Measurements from ENCODE around the gene CLDND2.
A peak's percentile ranks its signal among the peaks of the same experiment; 100 is the strongest.

Gene CLDND2

DNA sequence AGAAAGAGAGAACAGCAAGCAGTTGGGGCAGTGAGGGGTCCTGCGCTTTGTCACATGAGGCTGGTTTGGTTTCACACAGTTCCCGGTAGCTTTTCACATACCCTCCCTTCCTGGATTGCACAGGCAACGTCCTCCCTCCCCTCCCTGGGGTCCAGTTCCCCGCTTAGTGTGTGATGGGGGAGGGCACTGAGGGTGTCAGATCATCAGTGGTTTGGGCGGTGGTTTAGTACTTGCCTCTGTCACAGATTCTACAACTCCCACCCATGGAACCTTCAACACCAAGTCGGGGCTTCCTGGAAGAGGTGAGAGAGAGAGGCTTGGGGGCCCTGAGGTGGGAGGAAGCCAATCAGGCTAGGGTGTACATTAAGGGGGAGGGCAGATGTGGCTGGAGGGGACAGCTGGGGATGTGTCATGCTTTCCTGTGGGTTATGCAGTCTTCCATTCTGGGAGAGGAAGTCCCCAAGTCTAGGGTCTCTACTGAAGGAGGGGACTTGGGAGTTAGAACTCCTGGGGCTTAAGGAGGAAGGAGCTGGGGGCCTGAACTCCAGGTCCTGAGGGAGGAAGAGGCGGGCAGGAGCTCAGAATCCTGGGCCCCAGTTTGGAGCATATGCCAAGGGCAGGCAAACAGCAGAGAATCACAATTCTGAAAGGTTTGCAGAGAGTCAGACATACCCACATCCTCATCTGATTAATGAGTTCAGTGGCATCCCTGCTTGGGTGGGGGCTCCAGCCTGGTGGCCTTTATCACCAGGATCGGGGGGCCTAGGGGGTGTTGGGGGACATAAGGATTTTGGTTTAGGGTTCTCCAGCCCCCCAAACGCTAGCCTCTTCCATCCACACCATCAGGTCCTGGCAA is 4.1 kb upstream of the CLDND2 start, which contains the start of gene NKG7:
TSS of gene NKG7 (minus strand) at position 6 of the 856 bp plus-strand sequence. CDS start 119 bp downstream, outside the sequence.
- H3K4me3 ChIP-seq (ENCODE audit: control insufficient read depth in 1 of 7, extremely low read depth in 1 of 7, insufficient read depth in 4 of 7, low read depth in 2 of 7, low read length in 6 of 7), result peak within 1 kb of the TSS in 6 of 7 experiments; percentile 0 to 68 (median 37)
- H3K27ac ChIP-seq (ENCODE audit: insufficient read depth in 1 of 2, low read depth in 1 of 2, low read length in 2 of 2, poor library complexity in 1 of 2, severe bottlenecking in 2 of 2), result peak within 1 kb of the TSS; percentile 19 to 52
- no peaks in the 10 kb centered on the region for H3K36me3 ChIP-seq (ENCODE audit: control insufficient read depth in 4 of 4, insufficient read depth in 4 of 4, low read length in 3 of 4)
- H3K4me1 ChIP-seq (ENCODE audit: control extremely low read depth in 1 of 4, control insufficient read depth in 4 of 4, insufficient read depth in 4 of 4, low read length in 3 of 4), result peaks cover 6 to 94% (median 68%) of the 10 kb centered on the region in 4 experiments
- DNase-seq, result peak; percentile 82 to 96 (median 95)
- POLR2A ChIA-PET, result interaction anchor here (0.8 kb wide), 1 partner anchor 36 kb away, joined by 3 read pairs; no protein-coding TSS in a partner anchor
- no peaks in the 10 kb centered on the region for H3K27me3 ChIP-seq (replicated peaks in 2 of 5; ENCODE audit: control insufficient read depth in 4 of 5, insufficient read depth in 5 of 5, low read length in 4 of 5)
- WGBS (ENCODE audit: insufficient coverage), result 50% methylated on average over 1 of the region's 9 CpGs
- CTCF ChIA-PET, result interaction anchor here (0.6 to 1.8 kb wide), 5 partner anchors 9 to 276 kb away, joined by 3 to 8 read pairs (median 3); no protein-coding TSS in a partner anchor
- H3K9me3 ChIP-seq (ENCODE audit: control extremely low read depth in 1 of 5, control insufficient read depth in 4 of 5, insufficient read depth in 2 of 5, low read depth in 1 of 5, low read length in 4 of 5), result no peaks in the 10 kb centered on the region

DNA sequence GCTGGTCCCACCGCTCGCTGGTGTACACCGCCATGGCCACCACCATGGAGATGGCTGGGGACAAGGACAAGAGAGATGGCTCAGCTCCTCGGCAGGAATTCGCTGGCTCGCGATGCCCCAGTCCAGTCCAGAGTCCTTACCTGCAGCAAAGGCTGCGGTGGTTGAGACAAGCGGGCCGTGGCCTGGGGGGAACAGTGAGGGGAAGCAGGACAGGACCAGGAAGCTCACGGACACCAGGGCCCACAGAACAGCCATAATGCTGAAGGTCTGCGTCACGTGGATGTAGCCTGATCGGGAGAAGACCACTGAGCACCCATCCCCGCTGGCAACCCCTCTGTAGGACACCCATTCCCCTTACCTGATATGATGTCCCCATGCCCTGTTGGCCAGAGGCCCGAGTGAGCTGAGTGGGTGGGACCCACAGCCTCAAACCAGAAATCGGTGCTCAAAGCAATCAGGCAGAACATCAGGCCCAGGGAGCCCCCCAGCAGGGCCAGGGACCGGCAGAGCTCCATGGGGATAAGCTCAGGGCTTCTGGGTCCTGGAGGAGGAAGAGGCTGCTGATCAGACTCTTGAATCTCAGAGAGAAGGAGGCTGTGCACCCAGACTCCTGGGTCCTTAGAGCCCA is 3.3 kb upstream of the CLDND2 start:
- CTCF ChIA-PET, result interaction anchor here (1.0 to 1.8 kb wide), 4 partner anchors 9 to 49 kb away, joined by 3 to 8 read pairs (median 4); no protein-coding TSS in a partner anchor
- POLR2A ChIA-PET, result interaction anchor here (0.8 kb wide), 1 partner anchor 36 kb away, joined by 3 read pairs; no protein-coding TSS in a partner anchor
- peak overlapping the region in 6 of 7 experiments; percentile 0 to 68 (median 37) for H3K4me3 ChIP-seq (ENCODE audit: control insufficient read depth in 1 of 7, extremely low read depth in 1 of 7, insufficient read depth in 4 of 7, low read depth in 2 of 7, low read length in 6 of 7)
- H3K27ac ChIP-seq (ENCODE audit: insufficient read depth in 1 of 2, low read depth in 1 of 2, low read length in 2 of 2, poor library complexity in 1 of 2, severe bottlenecking in 2 of 2), result peak overlapping the region; percentile 19 to 39
- 90% methylated on average over 13 of the region's 18 CpGs for WGBS (ENCODE audit: insufficient coverage)
- no peaks in the 10 kb centered on the region for H3K36me3 ChIP-seq (ENCODE audit: control insufficient read depth in 4 of 4, insufficient read depth in 4 of 4, low read length in 3 of 4)
- no peak for DNase-seq
- H3K27me3 ChIP-seq (replicated peaks in 2 of 5; ENCODE audit: control insufficient read depth in 4 of 5, insufficient read depth in 5 of 5, low read length in 4 of 5), result no peaks in the 10 kb centered on the region
- no peaks in the 10 kb centered on the region for H3K9me3 ChIP-seq (ENCODE audit: control extremely low read depth in 1 of 5, control insufficient read depth in 4 of 5, insufficient read depth in 2 of 5, low read depth in 1 of 5, low read length in 4 of 5)
- H3K4me1 ChIP-seq (ENCODE audit: control extremely low read depth in 1 of 4, control insufficient read depth in 4 of 4, insufficient read depth in 4 of 4, low read length in 3 of 4), result peaks cover 6 to 94% (median 70%) of the 10 kb centered on the region in 4 experiments

DNA sequence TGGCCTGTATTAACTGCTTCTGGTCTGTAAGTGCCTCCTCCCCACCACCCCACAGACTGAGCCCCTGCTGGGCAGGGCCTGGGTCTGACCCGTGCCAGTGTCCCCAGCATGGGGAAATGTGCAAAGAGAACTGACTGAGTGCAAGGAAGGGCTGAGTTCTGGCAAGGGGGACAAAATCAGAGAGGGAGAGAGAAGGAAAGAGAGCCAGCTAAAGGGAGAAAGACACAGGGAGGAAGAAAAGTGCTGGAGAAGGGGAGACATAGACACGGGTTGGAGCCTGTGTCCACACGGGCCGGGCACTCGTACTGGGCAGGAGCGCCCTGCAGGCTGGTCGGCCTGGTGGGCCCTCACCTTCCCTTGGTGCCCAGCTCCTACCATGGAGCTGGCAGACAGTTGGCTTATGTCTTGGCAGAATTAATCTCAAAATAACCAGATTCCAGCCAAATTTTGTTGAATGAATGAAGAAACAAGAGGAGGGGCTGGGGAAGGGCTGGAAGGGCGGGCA is 2.4 kb upstream of the CLDND2 start:
- Histone ChIP-seq H3K36me3 (ENCODE audit: control insufficient read depth in 4 of 4, insufficient read depth in 4 of 4, low read length in 3 of 4) (no peaks in the 10 kb centered on the region), H3K27ac (ENCODE audit: insufficient read depth in 1 of 2, low read depth in 1 of 2, low read length in 2 of 2, poor library complexity in 1 of 2, severe bottlenecking in 2 of 2) (no peak overlapping the region), H3K27me3 (replicated peaks in 2 of 5; ENCODE audit: control insufficient read depth in 4 of 5, insufficient read depth in 5 of 5, low read length in 4 of 5) (no peaks in the 10 kb centered on the region), H3K4me3 (ENCODE audit: control insufficient read depth in 1 of 7, extremely low read depth in 1 of 7, insufficient read depth in 4 of 7, low read depth in 2 of 7, low read length in 6 of 7) (peak overlapping the region in 1 of 7 experiments; percentile 68), H3K9me3 (ENCODE audit: control extremely low read depth in 1 of 5, control insufficient read depth in 4 of 5, insufficient read depth in 2 of 5, low read depth in 1 of 5, low read length in 4 of 5) (no peaks in the 10 kb centered on the region), H3K4me1 (ENCODE audit: control extremely low read depth in 1 of 4, control insufficient read depth in 4 of 4, insufficient read depth in 4 of 4, low read length in 3 of 4) (peaks cover 4 to 92% (median 68%) of the 10 kb centered on the region in 4 experiments)
- POLR2A ChIA-PET, result no interaction called here
- 81% methylated on average over 7 of the region's 8 CpGs for WGBS (ENCODE audit: insufficient coverage)
- no peak for DNase-seq
- CTCF ChIA-PET, result interaction anchor here (1.1 kb wide), 1 partner anchor 31 kb away, joined by 4 read pairs; no protein-coding TSS in a partner anchor

DNA sequence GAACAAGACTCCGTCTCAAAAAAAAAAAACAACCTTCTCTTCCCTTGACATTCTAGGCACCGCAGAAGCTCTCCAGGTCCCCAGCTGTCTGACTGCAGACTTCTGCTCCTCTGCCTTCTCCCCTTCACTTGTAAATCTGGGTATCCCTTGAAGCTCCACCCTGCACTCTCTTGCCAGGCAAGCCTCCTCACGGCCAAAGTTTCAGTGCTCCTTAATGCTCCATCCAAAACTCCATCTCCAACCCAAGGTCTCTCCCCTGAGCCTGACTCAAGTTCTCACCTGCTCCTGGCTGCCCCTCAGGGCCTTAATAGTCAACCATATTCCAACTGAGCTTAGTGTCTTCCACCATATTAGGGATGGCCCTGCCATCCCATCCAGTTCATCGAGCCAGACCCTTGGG is 1.4 kb upstream of the CLDND2 start:
- ChIA-PET CTCF (interaction anchor here (1.1 kb wide), 1 partner anchor 30 kb away, joined by 4 read pairs; no protein-coding TSS in a partner anchor), POLR2A (no interaction called here)
- Histone ChIP-seq H3K4me3 (ENCODE audit: control insufficient read depth in 1 of 7, extremely low read depth in 1 of 7, insufficient read depth in 4 of 7, low read depth in 2 of 7, low read length in 6 of 7) (peak overlapping the region in 1 of 7 experiments; percentile 68), H3K36me3 (ENCODE audit: control insufficient read depth in 4 of 4, insufficient read depth in 4 of 4, low read length in 3 of 4) (no peaks in the 10 kb centered on the region), H3K4me1 (ENCODE audit: control extremely low read depth in 1 of 4, control insufficient read depth in 4 of 4, insufficient read depth in 4 of 4, low read length in 3 of 4) (peaks cover 3 to 91% (median 66%) of the 10 kb centered on the region in 4 experiments), H3K9me3 (ENCODE audit: control extremely low read depth in 1 of 5, control insufficient read depth in 4 of 5, insufficient read depth in 2 of 5, low read depth in 1 of 5, low read length in 4 of 5) (no peaks in the 10 kb centered on the region), H3K27ac (ENCODE audit: insufficient read depth in 1 of 2, low read depth in 1 of 2, low read length in 2 of 2, poor library complexity in 1 of 2, severe bottlenecking in 2 of 2) (no peak overlapping the region), H3K27me3 (replicated peaks in 2 of 5; ENCODE audit: control insufficient read depth in 4 of 5, insufficient read depth in 5 of 5, low read length in 4 of 5) (no peaks in the 10 kb centered on the region)
- 97% methylated on average over 4 of the region's 4 CpGs for WGBS (ENCODE audit: insufficient coverage)
- DNase-seq, result no peak

DNA sequence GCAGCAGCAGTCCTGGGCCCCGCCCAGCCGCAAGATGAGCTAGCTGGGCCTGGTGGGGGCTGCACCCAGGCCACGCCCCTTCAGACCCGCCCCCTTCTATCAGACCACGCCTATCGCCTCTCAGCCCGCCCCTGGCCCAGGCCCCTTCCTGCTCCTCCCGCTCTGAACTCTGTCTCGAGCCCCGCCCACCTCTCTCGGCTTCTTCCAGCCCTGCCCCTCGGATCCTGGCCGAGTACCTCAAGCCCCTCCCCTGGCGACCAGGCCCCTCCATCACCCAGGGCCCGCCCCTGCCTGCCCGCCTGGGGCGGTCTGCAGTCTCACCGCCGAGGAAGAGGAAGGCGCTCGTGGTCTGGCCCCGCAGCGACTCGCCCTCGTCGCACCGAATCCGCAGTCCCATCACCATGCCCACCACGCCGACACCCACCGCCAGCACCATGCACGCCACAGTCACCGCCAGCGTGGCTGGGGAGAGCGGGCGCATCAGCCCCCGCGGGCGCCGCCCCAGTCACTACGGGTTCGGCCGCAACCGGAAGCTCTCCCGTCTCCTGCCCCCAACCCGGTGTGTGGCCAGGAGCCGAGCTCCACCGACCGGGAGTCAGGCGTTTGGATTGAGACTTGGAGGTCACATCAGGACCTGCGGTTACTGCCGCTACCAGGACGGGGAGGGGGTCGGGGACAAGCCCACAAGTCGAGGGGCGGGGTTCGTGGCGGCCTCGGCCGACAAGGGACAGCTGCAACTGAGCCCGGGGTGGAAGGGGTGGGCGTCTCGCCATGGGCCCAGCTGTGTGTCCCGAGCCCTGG is 1.0 kb downstream of the CLDND2 start:
- Histone ChIP-seq H3K27me3 (replicated peaks in 2 of 5; ENCODE audit: control insufficient read depth in 4 of 5, insufficient read depth in 5 of 5, low read length in 4 of 5) (no peaks in the 10 kb centered on the region), H3K36me3 (ENCODE audit: control insufficient read depth in 4 of 4, insufficient read depth in 4 of 4, low read length in 3 of 4) (no peaks in the 10 kb centered on the region), H3K4me1 (ENCODE audit: control extremely low read depth in 1 of 4, control insufficient read depth in 4 of 4, insufficient read depth in 4 of 4, low read length in 3 of 4) (peaks cover 2 to 79% (median 68%) of the 10 kb centered on the region in 4 experiments), H3K9me3 (ENCODE audit: control extremely low read depth in 1 of 5, control insufficient read depth in 4 of 5, insufficient read depth in 2 of 5, low read depth in 1 of 5, low read length in 4 of 5) (no peaks in the 10 kb centered on the region), H3K4me3 (ENCODE audit: control insufficient read depth in 1 of 7, extremely low read depth in 1 of 7, insufficient read depth in 4 of 7, low read depth in 2 of 7, low read length in 6 of 7) (peak overlapping the region; percentile 71 to 97 (median 79)), H3K27ac (ENCODE audit: insufficient read depth in 1 of 2, low read depth in 1 of 2, low read length in 2 of 2, poor library complexity in 1 of 2, severe bottlenecking in 2 of 2) (peak overlapping the region in 1 of 2 experiments; percentile 89)
- under 1% methylated on average over 47 of the region's 64 CpGs for WGBS (ENCODE audit: insufficient coverage)
- POLR2A ChIA-PET, result interaction anchor here (0.7 to 0.8 kb wide), 2 partner anchors 9 to 23 kb away, joined by 3 to 4 read pairs; partner anchors contain the start of gene C19orf84
- CTCF ChIA-PET, result interaction anchor here (1.5 kb wide), 1 partner anchor 36 kb away, joined by 3 read pairs; no protein-coding TSS in a partner anchor
- peak; percentile 96 to 97 (median 97) for DNase-seq

DNA sequence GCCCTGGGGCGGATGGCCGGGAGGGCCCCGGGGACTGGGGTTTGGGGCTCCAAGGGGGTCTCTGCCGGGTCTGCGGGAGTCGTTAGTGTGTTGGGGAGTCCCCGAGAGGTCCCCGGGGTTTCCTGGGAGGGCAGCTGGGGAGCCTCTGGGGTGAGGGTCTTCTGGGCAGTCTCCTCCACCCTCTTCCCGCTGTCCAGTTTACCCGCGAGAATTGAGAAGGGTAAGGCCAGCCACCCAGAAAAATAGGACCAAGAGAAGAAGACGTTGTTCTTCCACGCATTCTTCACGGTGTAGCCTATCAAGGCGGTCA is 1.6 kb downstream of the CLDND2 start:
- POLR2A ChIA-PET, result interaction anchor here (0.7 kb wide), 1 partner anchor 23 kb away, joined by 4 read pairs; the partner anchor contains the start of gene C19orf84
- CTCF ChIA-PET, result interaction anchor here (1.5 kb wide), 1 partner anchor 36 kb away, joined by 3 read pairs; no protein-coding TSS in a partner anchor
- Histone ChIP-seq H3K9me3 (ENCODE audit: control extremely low read depth in 1 of 5, control insufficient read depth in 4 of 5, insufficient read depth in 2 of 5, low read depth in 1 of 5, low read length in 4 of 5) (no peaks in the 10 kb centered on the region), H3K27ac (ENCODE audit: insufficient read depth in 1 of 2, low read depth in 1 of 2, low read length in 2 of 2, poor library complexity in 1 of 2, severe bottlenecking in 2 of 2) (peak overlapping the region; percentile 55 to 89), H3K36me3 (ENCODE audit: control insufficient read depth in 4 of 4, insufficient read depth in 4 of 4, low read length in 3 of 4) (no peaks in the 10 kb centered on the region), H3K4me1 (ENCODE audit: control extremely low read depth in 1 of 4, control insufficient read depth in 4 of 4, insufficient read depth in 4 of 4, low read length in 3 of 4) (peaks cover 0 to 79% (median 67%) of the 10 kb centered on the region in 4 experiments), H3K27me3 (replicated peaks in 2 of 5; ENCODE audit: control insufficient read depth in 4 of 5, insufficient read depth in 5 of 5, low read length in 4 of 5) (no peaks in the 10 kb centered on the region), H3K4me3 (ENCODE audit: control insufficient read depth in 1 of 7, extremely low read depth in 1 of 7, insufficient read depth in 4 of 7, low read depth in 2 of 7, low read length in 6 of 7) (peak overlapping the region; percentile 71 to 97 (median 79))
- 0% methylated on average over 15 of the region's 15 CpGs for WGBS (ENCODE audit: insufficient coverage)
- no peak for DNase-seq

All from common myeloid progenitor, CD34-positive (primary cell).